ENCODE measurements around the gene ENOPH1.

DNA sequence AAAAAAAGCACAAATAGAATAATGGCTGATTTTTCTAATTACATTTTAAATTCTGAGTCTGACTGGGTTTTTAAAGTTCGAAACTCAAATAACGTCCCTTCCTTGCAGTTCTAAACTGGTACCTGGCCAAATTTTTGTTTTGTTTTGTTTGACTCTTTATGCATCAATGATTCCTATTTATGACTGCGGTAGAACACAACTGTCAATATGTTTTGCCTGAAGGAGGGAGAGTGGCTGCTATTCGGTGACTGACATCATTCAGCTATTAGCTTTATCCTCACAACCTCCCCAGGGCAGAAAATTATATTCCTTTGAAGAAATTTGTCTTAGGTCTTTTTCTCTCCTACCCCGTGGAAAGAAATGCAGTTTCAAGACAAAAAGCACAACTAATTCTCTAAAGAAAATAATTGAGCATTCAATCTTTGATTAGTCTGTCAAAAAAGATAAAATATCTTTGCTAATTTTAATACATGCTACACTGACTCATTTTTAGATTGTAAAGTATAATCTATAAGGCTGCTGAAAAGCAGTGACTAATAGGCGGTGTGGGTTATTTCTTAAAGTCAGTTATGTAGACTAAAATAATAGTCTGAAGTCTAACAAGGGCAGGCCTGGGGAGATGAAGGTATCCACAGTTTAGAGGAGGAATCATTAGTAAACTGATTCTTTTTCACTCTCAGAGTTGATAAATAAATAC, 69.5 kb downstream of the ENOPH1 start:
- TF ChIP-seq ZBTB21 (CRISPR knock-in tag; IDR thresholded peaks at IDR 0.05) (no peak), DPF2 (CRISPR knock-in tag; IDR thresholded peaks at IDR 0.05; ENCODE audit: borderline replicate concordance, low read depth) (no peak), RXRA (CRISPR knock-in tag; IDR thresholded peaks at IDR 0.05) (no peak)
